Dermis microvascular lymphatic vessel endothelial cell (primary cell): ENCODE measurements around the gene C22orf15. TPM values are rescaled to one million over a fixed set of nuclear protein-coding genes. Genes with fewer than 3 reads are reported as not detected.

Source experiments
- DNase-seq, 2 donors: peaks; one replicate each; pipeline versions ENCODE4 v3.0.0 to v3.0.0-alpha.2; 2010; ENCODE audit warnings: low read depth in 2 of 2
- total RNA-seq: library from RNA; depleted of rRNA; stranded (reverse); fragments of >200 nt; gene quantifications from 2 replicates; pipeline ENCODE4 v1.2.1, GENCODE V29; 2014

Gene C22orf15
- total RNA-seq, 1 donor from 2014 or later: 0.64 TPM

GRCh38 chr22:23786752-23787599, 24.2 kb downstream of the C22orf15 start, which contains the start of gene SMARCB1:
TSS of gene SMARCB1 (plus strand) at chr22:23786966. CDS start at chr22:23787170, 204 bp downstream.
- DNase-seq: peak; percentile 60 to 89

DNA sequence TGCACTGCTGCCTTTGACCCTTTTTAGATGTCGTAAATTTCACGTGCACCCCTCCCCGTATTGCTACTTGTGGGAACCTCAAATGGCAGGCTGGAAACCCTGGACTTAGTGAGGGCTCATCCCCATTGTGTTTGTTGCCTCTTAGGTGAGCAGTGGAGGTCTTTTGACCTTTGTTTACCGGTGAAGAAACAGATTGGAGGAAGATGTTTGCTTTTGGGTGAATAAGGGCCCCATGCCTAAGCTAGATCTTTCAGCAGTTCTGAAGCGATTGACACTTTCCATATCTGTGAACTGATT, 24.8 kb downstream of the C22orf15 start:
- DNase-seq: no peak

GRCh38 chr22:23787910-23788309, 25.1 kb downstream of the C22orf15 start:
- no peak for DNase-seq

DNA sequence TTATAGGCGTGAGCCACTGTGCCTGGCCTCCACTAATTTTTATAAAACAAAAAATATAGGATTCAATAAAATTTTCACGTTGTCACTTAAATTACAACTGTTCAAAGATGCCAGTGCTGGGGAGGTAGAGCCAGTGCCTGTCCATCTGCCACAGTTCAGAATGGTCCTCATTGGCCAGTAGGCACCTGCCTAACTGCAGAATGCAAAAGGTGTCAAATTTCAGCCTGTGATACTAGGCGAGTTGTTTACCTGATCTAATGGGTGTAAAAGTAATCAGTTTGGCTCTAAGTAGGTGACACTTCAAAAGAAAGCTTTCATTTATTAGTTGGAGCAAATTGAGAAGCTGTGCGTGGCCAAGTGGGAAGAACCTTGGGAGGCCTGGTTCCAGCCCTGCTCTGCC, 26.3 kb downstream of the C22orf15 start:
- no peak for DNase-seq

GRCh38 chr22:23789638-23790037, 26.8 kb downstream of the C22orf15 start:
- no peak for DNase-seq

- no peak for DNase-seq
Measured at GRCh38 chr22:23790819-23791737, 28.3 kb downstream of the C22orf15 start.

- DNase-seq: no peak
Measured at GRCh38 chr22:23791738-23792645, 29.2 kb downstream of the C22orf15 start.

- DNase-seq: no peak
Measured at GRCh38 chr22:23793326-23793725, 30.5 kb downstream of the C22orf15 start.

GRCh38 chr22:23796461-23796860, 33.7 kb downstream of the C22orf15 start:
- no peak for DNase-seq

GRCh38 chr22:23800297-23801237, 37.8 kb downstream of the C22orf15 start:
- no peak for DNase-seq

DNA sequence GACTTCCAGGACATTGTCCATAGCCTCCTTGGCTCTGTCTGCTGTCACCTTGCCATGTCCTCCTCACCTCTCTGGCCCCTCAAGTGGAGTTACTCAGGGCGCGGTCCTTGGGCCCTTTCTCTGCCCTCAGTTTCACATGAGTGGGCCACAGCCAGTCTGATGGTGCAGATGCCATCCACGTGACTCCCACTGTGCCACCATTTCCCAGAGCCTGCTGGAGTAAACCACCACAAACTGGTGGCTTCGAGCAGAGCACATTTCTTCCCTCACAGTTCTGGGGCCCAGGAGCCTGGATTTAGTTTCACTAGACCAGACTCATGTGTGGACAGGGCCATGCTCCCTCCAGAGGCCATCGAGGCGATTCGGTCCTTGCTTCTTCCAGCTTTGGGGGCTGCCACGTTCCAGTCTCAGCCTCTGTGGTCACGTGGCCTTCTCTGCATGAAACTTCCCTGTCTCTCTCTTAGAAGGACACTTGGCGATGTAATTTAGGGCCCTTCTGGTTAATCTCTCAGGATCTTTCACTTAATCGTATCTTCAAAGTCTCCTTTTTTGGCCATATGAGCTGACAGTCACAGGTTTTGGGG, 38.5 kb downstream of the C22orf15 start:
- DNase-seq: no peak

DNA sequence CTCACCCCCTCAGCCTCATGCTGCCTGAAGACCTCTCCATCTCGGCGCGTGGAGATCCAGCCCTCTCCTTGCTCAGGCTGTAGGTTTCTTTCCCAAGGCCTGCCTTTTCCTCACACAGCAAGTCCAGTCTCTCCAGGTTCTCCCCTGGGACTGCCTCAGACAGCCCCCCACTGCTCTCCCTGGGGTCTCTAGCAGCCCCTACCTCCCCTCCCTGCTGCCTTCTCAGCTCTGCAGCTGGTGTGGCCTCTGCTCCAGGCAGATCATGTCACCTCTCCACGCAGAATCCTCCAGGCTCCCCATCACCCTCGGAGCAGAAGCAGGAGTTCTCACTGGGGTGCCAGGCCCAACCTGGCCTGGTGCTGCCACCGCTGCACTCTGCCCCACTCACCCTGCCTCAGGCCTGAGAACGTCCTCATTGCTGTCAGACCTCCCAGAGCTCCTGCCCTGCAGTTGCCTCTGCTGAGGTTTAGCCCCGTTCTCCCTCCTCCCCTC, 39.1 kb downstream of the C22orf15 start:
- DNase-seq: no peak

- DNase-seq: no peak
Measured at GRCh38 chr22:23803001-23803819, 40.4 kb downstream of the C22orf15 start.

DNA sequence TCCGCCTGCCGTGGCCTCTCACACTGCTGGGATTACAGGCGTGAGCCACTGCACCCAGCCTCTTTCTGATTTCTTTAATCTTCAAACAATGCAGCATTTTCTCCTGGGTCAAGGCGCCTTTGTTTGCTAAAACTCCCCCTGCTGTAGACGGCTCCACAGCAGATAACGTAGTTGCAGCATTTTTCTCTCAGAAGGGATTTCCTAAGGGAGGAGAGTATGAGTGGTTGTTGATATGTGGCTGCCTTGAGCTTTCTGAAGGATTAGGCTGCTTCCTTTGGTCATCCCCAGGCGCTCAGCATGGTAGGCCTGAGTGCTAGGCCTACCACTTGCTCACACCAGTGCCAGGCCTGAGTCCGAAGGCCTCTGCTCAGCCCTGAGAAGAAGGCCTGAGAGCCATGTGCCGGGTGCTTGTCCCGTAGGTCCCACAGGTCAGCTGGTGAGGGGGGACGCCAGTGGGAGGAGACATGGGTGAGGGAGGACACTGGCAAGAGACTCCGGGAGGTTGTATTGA, 42.0 kb downstream of the C22orf15 start:
- DNase-seq: no peak

DNA sequence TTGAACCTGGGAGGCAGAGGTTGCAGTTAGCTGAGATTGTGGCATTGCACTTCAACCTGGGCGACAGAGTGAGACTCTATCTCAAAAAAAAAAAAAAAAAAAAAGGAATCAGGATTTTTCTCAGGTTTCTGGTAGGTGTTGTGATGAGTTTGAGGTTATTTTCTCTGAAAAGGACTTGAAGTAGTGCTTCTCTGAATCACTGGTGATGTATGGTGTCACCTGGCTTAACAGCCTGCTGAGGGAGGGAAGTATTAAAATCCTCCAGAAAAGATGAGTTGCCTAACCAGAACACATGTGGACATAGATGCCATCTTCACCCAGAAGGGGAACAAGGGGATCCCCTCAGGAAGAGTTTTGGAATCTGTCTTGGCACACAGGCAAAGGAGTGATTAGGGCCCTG, 44.0 kb downstream of the C22orf15 start:
- DNase-seq: no peak

GRCh38 chr22:23812378-23812777, 49.6 kb downstream of the C22orf15 start:
- no peak for DNase-seq
